Transverse colon (tissue), 3 donors: ENCODE results near the gene PPY.

Source experiments
- CTCF ChIP-seq, 5 experiments: fragments of 200-600 bp in 3 of 5; fragments of 450-650 bp in 2 of 5; sonication (generic) in 3 of 5; IDR thresholded peaks; 1 replicate in 2 of 5; 2 replicates in 3 of 5; pipeline ENCODE4 v1.5.1; 2016 to 2017; ENCODE audit warnings: antibody characterized with exemption in 5 of 5, inconsistent platforms in 3 of 5, mild to moderate bottlenecking in 2 of 5, moderate library complexity in 1 of 5
- EP300 ChIP-seq: sonication (generic); formaldehyde crosslinking; IDR thresholded peaks from one replicate; pipeline ENCODE4 v1.6.1; 2017; ENCODE audit warnings: antibody characterized with exemption, low read depth

- no peak for TF ChIP-seq CTCF (IDR thresholded peaks at IDR 0.05)
- no peak for TF ChIP-seq EP300
Measured at GRCh38 chr17:43917016-43917347, 25.3 kb downstream of the PPY start.
